GM12874 (cell line): ENCODE data around the gene C1orf105.

ENCODE experiments used
- TF ChIP-seq, protein P1 (sequence below): IDR thresholded peaks from 2 replicates; pipeline ENCODE4 v1.5.1; 2011; ENCODE audit warnings: low read depth, mild to moderate bottlenecking, control low read depth, low read length, moderate library complexity; ENCODE audit not compliant: insufficient read depth

The C1orf105 gene

DNA sequence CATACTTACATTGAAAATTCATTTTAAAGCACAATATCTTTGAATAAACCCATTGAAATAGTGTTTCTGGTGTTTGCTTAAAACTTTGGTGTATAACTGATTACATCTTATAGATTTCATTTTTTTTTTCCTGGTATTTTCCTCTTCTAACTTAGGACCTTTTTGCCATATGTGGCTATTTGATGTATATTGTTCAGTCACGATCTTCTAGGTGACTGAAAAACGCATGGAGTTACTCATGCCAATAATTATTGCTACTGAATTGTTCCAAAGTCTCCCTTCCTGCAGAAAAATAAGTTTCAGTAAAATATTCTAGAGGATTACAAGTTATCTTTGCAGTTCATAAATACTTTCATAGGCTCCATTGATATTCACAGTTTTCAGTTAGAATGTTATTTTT lies 22.9 kb upstream of the C1orf105 start:
- TF ChIP-seq, protein P1, sequence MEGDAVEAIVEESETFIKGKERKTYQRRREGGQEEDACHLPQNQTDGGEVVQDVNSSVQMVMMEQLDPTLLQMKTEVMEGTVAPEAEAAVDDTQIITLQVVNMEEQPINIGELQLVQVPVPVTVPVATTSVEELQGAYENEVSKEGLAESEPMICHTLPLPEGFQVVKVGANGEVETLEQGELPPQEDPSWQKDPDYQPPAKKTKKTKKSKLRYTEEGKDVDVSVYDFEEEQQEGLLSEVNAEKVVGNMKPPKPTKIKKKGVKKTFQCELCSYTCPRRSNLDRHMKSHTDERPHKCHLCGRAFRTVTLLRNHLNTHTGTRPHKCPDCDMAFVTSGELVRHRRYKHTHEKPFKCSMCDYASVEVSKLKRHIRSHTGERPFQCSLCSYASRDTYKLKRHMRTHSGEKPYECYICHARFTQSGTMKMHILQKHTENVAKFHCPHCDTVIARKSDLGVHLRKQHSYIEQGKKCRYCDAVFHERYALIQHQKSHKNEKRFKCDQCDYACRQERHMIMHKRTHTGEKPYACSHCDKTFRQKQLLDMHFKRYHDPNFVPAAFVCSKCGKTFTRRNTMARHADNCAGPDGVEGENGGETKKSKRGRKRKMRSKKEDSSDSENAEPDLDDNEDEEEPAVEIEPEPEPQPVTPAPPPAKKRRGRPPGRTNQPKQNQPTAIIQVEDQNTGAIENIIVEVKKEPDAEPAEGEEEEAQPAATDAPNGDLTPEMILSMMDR: no peak

DNA sequence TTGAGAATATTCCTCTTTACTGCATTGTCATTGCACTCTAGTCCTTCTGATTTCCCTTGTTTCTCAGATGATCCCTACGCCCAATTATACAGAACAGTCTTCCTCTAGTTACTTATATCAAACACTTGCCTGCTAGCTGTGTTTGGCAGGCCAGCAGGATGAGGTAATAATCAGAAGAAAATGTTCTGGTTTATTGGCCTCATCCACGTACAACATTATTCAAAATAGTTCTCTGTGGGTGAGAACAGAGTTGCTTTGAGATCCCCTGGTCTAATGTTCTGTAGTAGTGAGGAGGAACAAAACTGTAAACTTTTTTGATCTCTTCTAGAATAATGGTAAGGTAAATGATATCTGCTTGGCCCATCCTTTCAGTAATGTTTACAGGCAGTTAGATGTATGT lies 22.3 kb upstream of the C1orf105 start:
- TF ChIP-seq, protein P1: no peak

DNA sequence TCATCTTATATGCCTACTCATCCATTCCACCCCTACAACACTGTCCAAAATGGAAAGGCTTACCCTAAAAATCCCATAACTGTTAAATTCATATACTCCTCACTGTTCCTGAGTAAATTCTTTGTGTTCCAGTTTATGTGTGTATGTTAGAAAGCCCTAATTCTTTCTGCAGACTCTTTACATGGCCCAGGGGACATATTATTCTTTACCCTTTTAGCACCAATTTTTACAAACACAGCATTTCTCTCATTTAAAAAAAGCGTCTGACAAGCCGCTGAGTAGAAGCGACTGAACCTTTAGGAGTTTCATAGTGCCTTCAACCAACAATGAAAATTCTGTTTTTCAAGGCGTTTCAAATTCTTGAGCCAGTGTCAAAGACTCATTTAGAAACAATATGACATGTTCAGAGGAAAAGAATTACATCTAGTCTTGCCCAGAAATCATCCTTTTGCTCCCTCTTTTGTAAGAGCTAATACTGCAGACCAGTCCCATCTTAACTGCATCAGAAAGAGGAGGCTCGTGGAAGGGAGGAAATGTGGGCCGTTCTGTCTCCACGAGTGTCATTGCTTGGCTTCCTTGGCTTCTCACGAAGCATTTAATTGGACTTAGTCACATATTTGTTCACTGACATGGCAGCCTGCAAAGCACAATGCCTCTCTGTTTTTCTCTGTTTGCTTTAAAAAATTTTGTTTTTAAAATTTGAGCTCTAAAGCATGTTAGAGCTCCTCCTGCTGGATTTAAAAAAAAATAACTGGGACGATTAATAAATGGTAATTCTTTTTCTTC lies 21.3 kb upstream of the C1orf105 start:
- TF ChIP-seq, protein P1: 0 out of 2 replicates have a peak, but pooled peaks have one; percentile 21

DNA sequence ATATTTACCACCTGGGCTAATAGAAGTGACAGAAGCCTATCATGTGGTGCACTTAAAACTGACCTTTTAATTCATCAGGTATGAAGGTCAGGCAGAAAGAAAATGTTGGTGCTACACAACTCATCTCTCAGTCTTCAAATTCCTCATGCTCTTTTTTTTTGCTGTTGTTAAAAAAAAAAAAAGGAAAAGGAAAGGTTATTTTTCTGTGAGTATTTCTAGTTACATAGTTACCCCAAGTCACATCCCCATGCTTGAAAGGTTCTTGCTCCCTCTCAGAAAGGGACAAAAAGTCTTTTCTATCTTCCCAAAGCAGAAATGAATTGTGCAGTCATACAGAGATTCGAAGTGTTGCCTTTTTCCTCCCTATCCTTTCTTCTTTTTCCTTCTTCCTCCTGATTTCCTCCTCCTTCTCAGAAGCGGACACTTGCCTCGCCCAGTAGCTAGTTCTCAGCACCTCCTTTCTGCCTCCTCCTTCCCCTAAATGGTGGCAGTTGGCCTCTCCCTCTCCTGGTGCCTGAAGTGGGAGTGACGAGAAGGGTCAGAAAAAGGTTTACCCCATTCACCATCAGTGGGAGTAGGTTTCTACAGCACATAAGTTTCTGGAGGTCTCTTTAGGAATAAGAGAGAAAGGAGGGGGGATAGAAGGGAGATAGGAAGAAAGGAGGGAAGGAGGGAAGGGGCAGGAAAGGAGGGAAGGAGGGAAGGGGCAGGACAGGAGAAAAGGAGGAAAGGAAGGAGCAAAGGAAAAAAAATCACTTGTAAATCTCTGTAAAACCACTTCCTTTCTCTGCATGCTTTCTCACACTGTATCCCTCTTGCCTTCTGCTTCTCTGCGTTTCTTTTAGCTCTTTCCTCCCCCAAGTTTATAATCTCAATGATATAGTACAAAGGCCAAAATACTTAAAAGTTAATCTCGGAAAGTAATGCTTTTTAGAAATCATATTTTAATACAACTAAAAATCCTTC lies 20.4 kb upstream of the C1orf105 start:
- TF ChIP-seq, protein P1: no peak

DNA sequence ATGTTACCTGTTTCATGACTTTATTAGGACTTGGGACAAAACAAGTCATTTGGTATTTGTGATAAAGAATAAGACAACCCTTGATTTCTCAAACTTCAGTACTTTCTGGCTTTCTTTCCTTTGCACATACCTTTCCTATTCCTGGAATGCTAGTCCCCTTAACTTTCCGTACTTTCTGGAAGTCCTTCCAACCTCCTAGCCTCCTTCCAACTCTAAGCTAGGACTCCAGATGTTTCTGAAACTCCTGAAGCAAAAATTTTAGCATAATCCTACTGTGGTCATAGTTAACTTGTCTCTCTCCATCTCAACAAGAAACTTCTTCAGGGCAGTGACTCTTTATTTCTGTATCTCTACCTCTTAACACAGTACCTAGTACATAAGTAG lies 19.8 kb upstream of the C1orf105 start:
- TF ChIP-seq, protein P1: no peak

DNA sequence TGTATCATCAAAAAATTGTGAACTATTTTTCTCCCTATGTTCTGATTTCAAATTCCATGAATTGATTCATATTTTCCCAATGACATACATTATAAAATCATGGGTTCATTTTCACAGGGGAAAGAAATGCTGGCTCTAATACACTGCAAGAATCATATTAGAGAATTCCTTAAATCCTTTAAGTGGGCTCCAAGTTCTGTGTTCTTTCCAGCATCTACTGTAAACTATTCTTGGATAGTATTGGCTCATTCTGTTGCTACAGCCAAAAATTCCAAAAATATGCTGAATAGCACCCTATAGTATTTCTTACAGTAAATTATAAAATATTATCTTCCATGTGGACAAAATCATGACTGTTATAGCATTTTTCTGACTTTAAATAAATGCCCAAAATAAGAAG lies 19.0 kb upstream of the C1orf105 start:
- TF ChIP-seq, protein P1: no peak

DNA sequence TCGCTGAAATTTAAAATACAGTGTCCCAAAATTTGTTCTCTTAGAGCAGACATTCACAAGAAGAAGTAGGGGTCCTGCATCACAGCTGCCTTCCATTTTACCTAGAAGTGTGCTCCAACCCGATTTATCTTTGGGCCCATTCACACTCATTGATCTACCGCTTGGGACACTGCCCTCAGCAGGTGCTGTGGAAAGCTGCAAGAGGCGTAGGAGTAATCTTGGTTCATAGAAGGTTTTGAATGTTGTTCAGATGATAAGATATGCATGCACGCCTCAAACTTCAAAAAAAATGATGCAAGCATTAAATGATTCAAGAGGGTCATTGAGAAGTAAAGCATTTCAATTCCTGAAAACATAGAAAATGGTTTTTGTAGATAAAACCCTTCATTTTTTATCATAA lies 18.6 kb upstream of the C1orf105 start:
- TF ChIP-seq, protein P1: peak; percentile 30; the same call in 1 of the 2 replicates
